UCSD-AML1 (cell line): ENCODE data around the gene PPP2R2C.

Source experiments
- DNase-seq: peaks from one replicate; lab custom pipeline; 2025; ENCODE audit not compliant: unreplicated experiment; lab: John Stamatoyannopoulos, UW

PPP2R2C gene

GRCh38 chr4:6313216-6313615 lies 159.2 kb downstream of the PPP2R2C start:
- no peak for DNase-seq

- DNase-seq: no peak
Measured at GRCh38 chr4:6309777-6310176, 162.6 kb downstream of the PPP2R2C start.

DNA sequence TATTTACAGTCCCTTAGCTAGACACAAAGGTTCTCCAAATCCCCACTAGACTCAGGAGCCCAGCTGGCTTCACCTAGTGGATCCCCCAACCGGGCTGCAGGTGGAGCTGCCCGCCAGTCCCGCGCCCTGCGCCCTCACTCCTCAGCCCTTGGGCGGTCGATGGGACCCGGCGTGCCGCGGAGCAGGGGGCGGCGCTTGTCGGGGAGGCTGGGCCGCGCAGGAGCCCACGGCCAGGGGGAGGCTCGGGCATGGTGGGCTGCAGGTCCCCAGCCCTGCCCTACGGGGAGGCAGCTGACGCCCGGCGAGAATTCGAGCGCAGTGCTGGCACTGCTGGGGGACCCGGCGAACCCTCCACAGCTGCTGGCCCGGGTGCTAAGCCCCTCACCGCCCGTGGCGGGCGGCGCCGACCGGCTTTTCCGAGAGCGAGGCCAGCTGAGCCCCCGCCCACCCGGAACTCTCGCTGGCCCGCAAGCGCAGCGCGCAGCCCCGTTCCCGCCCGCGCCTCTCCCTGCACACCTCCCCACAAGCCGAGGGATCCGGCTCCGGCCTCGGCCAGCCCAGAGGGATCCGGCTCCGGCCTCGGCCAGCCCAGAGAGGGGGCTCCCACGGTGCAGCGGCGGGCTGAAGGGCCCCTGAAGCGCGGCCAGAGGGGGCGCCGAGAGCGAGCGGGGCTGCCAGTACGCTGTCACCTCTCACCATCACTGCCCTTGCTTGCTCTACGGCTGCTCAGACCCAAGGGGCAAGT lies 163.3 kb downstream of the PPP2R2C start:
- DNase-seq: no peak

DNA sequence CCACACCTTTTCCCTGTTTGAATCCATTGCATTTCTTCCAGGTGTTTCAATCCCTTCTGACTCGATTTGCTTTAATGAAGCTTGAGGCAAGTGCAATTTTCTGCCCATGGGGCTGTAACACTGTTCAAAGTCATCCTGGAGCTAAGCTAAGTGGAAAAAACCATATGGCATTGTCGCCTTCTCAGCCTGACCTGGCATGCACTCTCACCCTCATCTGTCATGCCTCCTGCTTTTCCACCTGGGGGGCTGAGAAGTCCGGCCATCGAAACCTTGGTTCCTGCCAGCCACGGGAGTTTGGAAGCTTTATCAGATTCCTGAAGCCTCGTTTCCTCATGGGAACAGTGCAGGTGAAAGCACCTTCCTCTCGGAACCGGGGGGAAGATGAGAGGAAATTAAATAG lies 164.5 kb downstream of the PPP2R2C start:
- DNase-seq: no peak

GRCh38 chr4:6307230-6307629 lies 165.2 kb downstream of the PPP2R2C start:
- DNase-seq: no peak

- DNase-seq: no peak
Measured at GRCh38 chr4:6306299-6306698, 166.1 kb downstream of the PPP2R2C start.

DNA sequence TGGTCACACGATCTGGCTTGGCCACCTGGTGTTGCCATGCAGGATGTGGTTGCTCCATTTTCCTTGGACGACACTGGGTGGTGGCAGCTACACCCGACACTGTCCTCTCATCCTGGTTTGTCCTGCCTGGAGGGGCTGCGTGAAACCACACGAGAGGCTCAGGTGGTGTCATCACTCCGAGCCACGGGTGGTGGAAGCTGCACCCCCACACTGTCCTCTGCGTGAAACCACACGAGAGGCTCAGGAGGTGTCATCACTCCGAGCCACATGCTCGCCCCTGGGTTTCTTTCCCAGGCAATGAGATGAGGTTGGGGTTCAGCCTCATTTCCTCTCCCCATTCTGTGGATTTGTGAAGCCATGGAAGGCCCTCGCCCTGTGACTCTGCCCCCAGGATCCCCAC lies 168.5 kb downstream of the PPP2R2C start:
- no peak for DNase-seq

- DNase-seq: no peak
Measured at GRCh38 chr4:6302869-6303268, 169.5 kb downstream of the PPP2R2C start.

DNA sequence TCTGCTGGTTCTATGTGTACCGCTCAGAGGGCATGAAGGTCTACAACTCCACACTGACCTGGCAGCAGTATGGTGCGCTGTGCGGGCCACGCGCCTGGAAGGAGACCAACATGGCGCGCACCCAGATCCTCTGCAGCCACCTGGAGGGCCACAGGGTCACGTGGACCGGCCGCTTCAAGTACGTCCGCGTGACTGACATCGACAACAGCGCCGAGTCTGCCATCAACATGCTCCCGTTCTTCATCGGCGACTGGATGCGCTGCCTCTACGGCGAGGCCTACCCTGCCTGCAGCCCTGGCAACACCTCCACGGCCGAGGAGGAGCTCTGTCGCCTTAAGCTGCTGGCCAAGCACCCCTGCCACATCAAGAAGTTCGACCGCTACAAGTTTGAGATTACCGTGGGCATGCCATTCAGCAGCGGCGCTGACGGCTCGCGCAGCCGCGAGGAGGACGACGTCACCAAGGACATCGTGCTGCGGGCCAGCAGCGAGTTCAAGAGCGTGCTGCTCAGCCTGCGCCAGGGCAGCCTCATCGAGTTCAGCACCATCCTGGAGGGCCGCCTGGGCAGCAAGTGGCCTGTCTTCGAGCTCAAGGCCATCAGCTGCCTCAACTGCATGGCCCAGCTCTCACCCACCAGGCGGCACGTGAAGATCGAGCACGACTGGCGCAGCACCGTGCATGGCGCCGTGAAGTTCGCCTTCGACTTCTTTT lies 170.5 kb downstream of the PPP2R2C start:
- DNase-seq: no peak

- no peak for DNase-seq
Measured at GRCh38 chr4:6301051-6301731, 171.2 kb downstream of the PPP2R2C start.

DNA sequence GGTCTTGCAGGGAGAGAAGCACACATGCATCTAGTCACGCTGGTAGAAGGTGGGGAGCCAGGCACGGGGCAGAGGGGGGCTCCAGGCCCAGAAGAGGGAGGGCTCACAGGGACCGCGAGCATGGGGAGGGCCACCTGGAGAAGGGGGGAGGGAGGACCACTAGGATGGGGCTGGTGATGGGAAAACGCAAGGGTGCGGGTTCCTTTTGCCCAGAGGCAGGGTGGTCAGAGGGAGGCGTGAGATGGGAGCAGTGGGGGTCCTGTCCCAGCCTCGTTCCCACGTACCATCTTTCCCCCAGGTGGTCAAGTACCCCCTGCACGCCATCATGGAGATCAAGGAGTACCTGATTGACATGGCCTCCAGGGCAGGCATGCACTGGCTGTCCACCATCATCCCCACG lies 172.1 kb downstream of the PPP2R2C start:
- DNase-seq: no peak

- DNase-seq: no peak
Measured at GRCh38 chr4:6299875-6300274, 172.5 kb downstream of the PPP2R2C start.

- no peak for DNase-seq
Measured at GRCh38 chr4:6298852-6299251, 173.6 kb downstream of the PPP2R2C start.

DNA sequence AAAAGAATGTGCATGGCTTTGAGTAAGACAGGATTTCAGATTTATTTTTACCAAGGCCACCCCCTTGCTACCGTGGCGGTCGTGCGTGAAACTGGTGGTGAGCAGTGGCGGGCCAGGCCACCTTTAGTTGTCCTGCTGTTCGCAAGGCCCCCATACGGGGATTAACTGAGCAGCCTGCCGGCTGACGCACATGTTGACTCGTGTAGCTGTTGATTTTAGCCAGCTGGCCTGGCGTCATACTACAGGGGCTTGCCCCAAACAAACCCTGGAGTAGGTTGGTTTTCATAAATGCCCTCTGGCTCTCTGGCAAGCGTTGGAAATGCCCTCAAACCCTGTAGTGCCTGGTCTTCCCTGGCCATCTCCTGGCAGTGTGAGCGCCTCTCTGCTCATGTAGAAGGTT lies 174.4 kb downstream of the PPP2R2C start:
- DNase-seq: no peak

- no peak for DNase-seq
Measured at GRCh38 chr4:6297266-6297815, 175.1 kb downstream of the PPP2R2C start.

- no peak for DNase-seq
Measured at GRCh38 chr4:6296026-6296425, 176.4 kb downstream of the PPP2R2C start.

DNA sequence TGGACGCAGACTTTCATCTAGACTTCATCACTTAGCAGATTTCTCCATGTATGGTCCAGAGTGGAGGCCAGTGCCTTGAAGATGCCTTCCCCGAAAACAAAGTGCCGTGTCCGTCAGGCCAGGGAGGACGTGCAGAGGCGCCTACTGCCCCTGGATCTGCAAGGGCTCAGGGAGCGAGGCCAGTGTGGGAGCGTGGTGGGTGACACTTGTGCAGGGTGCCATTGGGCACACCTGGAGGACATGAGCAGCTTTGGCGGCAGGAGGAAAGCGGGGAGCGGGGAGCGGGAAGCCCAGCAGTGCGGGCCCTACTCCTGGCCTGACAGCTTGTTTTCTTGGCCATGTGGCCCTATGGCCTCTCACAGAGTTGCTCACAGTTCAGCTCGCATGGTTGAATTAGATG lies 176.9 kb downstream of the PPP2R2C start:
- no peak for DNase-seq

DNA sequence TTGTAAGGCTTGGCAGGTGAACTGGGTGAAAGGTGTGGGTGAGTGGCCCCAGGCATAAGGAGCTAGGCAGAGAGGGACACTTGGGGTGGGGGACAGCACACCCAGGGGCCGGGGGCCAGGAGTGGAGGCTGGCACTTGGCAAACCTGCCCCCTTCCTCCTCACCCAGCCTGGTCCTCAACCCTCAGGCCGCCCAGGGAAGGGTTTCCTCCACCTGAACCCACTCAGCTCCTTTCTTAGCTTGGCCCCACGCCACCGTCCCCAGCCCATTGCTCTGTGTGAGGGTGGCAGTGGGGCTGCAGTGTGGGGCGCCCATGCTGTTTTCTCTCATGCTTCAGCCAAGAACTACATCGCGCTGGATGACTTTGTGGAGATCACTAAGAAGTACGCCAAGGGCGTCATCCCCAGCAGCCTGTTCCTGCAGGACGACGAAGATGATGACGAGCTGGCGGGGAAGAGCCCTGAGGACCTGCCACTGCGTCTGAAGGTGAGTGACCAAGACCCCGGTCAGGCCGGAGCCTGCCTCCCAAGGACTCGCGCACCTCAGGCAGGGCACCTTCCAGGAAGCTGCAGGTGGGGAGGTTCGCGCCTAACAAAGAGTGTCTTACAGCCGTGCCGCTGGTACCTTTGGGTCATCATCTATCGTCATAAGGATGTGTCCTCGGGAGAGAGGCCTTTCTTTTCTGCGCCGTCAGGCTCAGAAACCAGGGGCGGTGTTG lies 177.6 kb downstream of the PPP2R2C start:
- no peak for DNase-seq

- no peak for DNase-seq
Measured at GRCh38 chr4:6293661-6294060, 178.8 kb downstream of the PPP2R2C start.

DNA sequence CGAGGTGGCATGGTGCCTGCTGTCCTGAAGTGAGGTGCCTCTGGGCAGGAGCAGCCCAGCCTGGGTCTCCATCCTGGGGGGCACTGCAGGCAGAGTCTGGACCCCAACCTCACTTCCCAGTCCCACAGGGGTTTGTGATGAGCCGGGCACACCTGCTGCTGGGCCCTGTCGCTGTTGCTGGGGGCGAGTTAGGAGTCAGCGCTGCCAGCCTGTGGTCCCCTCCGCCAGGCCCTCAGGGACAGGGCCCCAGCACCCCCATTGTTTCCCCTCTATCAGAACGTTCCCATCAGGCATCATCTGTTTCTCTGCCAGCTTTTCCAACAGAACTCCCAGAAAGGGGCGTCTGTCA lies 179.3 kb downstream of the PPP2R2C start:
- DNase-seq: no peak

- no peak for DNase-seq
Measured at GRCh38 chr4:6292376-6293096, 179.9 kb downstream of the PPP2R2C start.
